Adrenal gland (tissue), 12 donors: ENCODE measurements around the gene JARID2. TPM values are rescaled to one million over a fixed set of nuclear protein-coding genes. Genes with fewer than 3 reads are reported as not detected.

Experiments
- DNase-seq, 7 donors: peaks; one replicate each; pipeline ENCODE4 v3.0.0-alpha.2; 2019 to 2020
- H3K27ac ChIP-seq, 5 donors: fragments of 200-600 bp; sonication (generic) in 4 of 5; 1 replicate in 3 of 5; 2 replicates in 2 of 5; pipeline versions ENCODE4 v1.5.1 to v1.8.0; 2016 to 2020; ENCODE audit warnings: mild to moderate bottlenecking in 1 of 5
- H3K27me3 ChIP-seq: fragments of 200-600 bp; 2 replicates; pipeline ENCODE4 v1.8.0; 2021
- H3K36me3 ChIP-seq, 2 donors: fragments of 200-600 bp; replicated peaks in 1 of 2; 1 replicate in 1 of 2; 2 replicates in 1 of 2; pipeline versions ENCODE4 v1.5.1 to v1.8.0; 2018 to 2022
- H3K4me1 ChIP-seq, 2 donors: fragments of 200-600 bp; replicated peaks in 1 of 2; 1 replicate in 1 of 2; 2 replicates in 1 of 2; pipeline versions ENCODE4 v1.5.1 to v1.8.0; 2018 to 2021
- H3K4me3 ChIP-seq, 4 donors: fragments of 200-600 bp; sonication (generic) in 3 of 4; one replicate each; pipeline ENCODE4 v1.5.1; 2016 to 2018
- H3K9me3 ChIP-seq, 3 donors: fragments of 200-600 bp; sonication (generic) in 1 of 3; replicated peaks in 1 of 3; 1 replicate in 2 of 3; 2 replicates in 1 of 3; pipeline versions ENCODE4 v1.5.1 to v1.8.0; 2016 to 2021
- CTCF ChIP-seq, 6 experiments: fragments of 450-650 bp in 4 of 6; fragments of 200-600 bp in 2 of 6; sonication (generic) in 1 of 6; IDR thresholded peaks; 1 replicate in 5 of 6; 2 replicates in 1 of 6; pipeline versions ENCODE4 v1.5.1 to v1.8.0; 2016 to 2021; ENCODE audit warnings: antibody characterized with exemption in 6 of 6, mild to moderate bottlenecking in 2 of 6, moderate library complexity in 1 of 6
- POLR2A ChIP-seq, 2 donors: fragments of 450-650 bp; IDR thresholded peaks; one replicate each; pipeline ENCODE4 v1.6.1; 2017; ENCODE audit warnings: antibody characterized with exemption in 2 of 2, mild to moderate bottlenecking in 2 of 2, moderate library complexity in 1 of 2
- WGBS, 4 donors: extraction: QIAGEN DNeasy Blood & Tissue Kit in 2 of 4; methylation state at CpG; one replicate each; pipeline versions ENCODE4 v1.1.5 to v1.1.7; 2013 to 2017; 5-methylcytosine and 5-hydroxymethylcytosine counted together
- intact Hi-C, 2 donors: fragments of 100-400 bp; cut with DNase I; formaldehyde crosslinking; loops; one replicate each; pipeline versions ENCODE4 v1.14.1 to v1.15.0; 2022 to 2023
- polyA plus RNA-seq, 3 donors: library from polyadenylated mRNA; stranded (reverse); fragments of 200-250 nt in 2 of 3; fragments of 350-450 nt in 1 of 3; fragmentation: Illumina TruSeq in 1 of 3; extraction: RNeasy Lipid Tissue Mini Kit (QIAGEN cat#74804) in 1 of 3; gene quantifications; one replicate each; pipeline ENCODE4 v1.2.3, GENCODE V29; 2013 to 2014
- total RNA-seq, 9 donors: library from RNA; depleted of rRNA in 4 of 9; stranded (reverse); fragments of >200 nt in 4 of 9; fragments of 120-200 nt in 1 of 9; fragmentation: NEBNext Ultra II Directional in 1 of 9; extraction: Animal tissue kit (Norgen Biotek cat#: 25700) in 1 of 9; gene quantifications; one replicate each; pipeline versions ENCODE4 v1.1.0 to v1.2.4, GENCODE V29; 2013 to 2023
- donor health status: healthy with polysubstance abuse.
- donor health status: Bipolar disorder and iron deficiency.
- donor health status: DM: yes; HTN: yes; CAD: no.
- donor health status: DM: no; HTN: no; CAD: no.
- donor health status: DM: no; HTN: no; CAD: no.
- donor health status: DM: yes; HTN: yes; CAD: no.

JARID2 gene
- total and polyA plus RNA-seq, 12 donors: 3.0 to 13.6 (median 8.2) TPM

GRCh38 chr6:15521582-15521981 is 275.7 kb downstream of the JARID2 start:
- TF ChIP-seq CTCF (IDR thresholded peaks at IDR 0.05): no peak
- TF ChIP-seq POLR2A (IDR thresholded peaks at IDR 0.05): no peak
- peaks cover 0 to 69% of the 10 kb centered on the region in 2 donors for H3K36me3 ChIP-seq
- no peak overlapping the region for H3K27ac ChIP-seq
- H3K9me3 ChIP-seq: no peaks in the 10 kb centered on the region
- no peaks in the 10 kb centered on the region for H3K27me3 ChIP-seq
- no peak overlapping the region for H3K4me3 ChIP-seq
- peak in 4 of 7 donors; percentile 2 to 50 (median 4) for DNase-seq
- intact Hi-C loops: loop anchor here in 1 of 2 donors (10.0 kb wide), 1 partner anchor 93 kb away; no protein-coding TSS in a partner anchor
- no peaks in the 10 kb centered on the region for H3K4me1 ChIP-seq
- 73 to 84% (median 78%) methylated on average over 6 of the region's 6 CpGs for WGBS, 4 donors

- peaks cover 0 to 65% of the 10 kb centered on the region in 2 donors for H3K36me3 ChIP-seq
- H3K4me1 ChIP-seq: no peaks in the 10 kb centered on the region
- 89 to 97% (median 92%) methylated on average over 6 to 9 of the region's 9 CpGs for WGBS, 4 donors
- H3K4me3 ChIP-seq: no peak overlapping the region
- no peak overlapping the region for H3K27ac ChIP-seq
- no peaks in the 10 kb centered on the region for H3K9me3 ChIP-seq
- no peak for TF ChIP-seq POLR2A (IDR thresholded peaks at IDR 0.05)
- no peak for TF ChIP-seq CTCF (IDR thresholded peaks at IDR 0.05)
- intact Hi-C loops: loop anchor here in 1 of 2 donors (10.0 kb wide), 1 partner anchor 93 kb away; no protein-coding TSS in a partner anchor
- H3K27me3 ChIP-seq: no peaks in the 10 kb centered on the region
- peak in 5 of 7 donors; percentile 4 to 45 (median 12) for DNase-seq
Observed at GRCh38 chr6:15522026-15522425, 276.2 kb downstream of the JARID2 start.

- H3K4me3 ChIP-seq: no peak overlapping the region
- no peaks in the 10 kb centered on the region for H3K9me3 ChIP-seq
- no peaks in the 10 kb centered on the region for H3K4me1 ChIP-seq
- no peaks in the 10 kb centered on the region for H3K27me3 ChIP-seq
- H3K27ac ChIP-seq: no peak overlapping the region
- DNase-seq: peak in 4 of 7 donors; percentile 11 to 50 (median 20)
- peaks cover 0 to 61% of the 10 kb centered on the region in 2 donors for H3K36me3 ChIP-seq
- TF ChIP-seq POLR2A (IDR thresholded peaks at IDR 0.05) (no peak), CTCF (IDR thresholded peaks at IDR 0.05) (no peak)
- intact Hi-C loops: loop anchor here in 1 of 2 donors (10.0 kb wide), 1 partner anchor 92 kb away; no protein-coding TSS in a partner anchor
- 65 to 87% (median 85%) methylated on average over 6 of the region's 6 CpGs for WGBS, 4 donors
Observed at GRCh38 chr6:15522427-15522826, 276.6 kb downstream of the JARID2 start.

- no peaks in the 10 kb centered on the region for H3K9me3 ChIP-seq
- intact Hi-C loops: loop anchor here in 1 of 2 donors (10.0 kb wide), 1 partner anchor 92 kb away; no protein-coding TSS in a partner anchor
- H3K4me3 ChIP-seq: no peak overlapping the region
- H3K27me3 ChIP-seq: no peaks in the 10 kb centered on the region
- H3K27ac ChIP-seq: no peak overlapping the region
- WGBS, 4 donors: 93 to 95% (median 94%) methylated on average over 16 of the region's 16 CpGs
- DNase-seq: peak in 4 of 7 donors; percentile 8 to 49 (median 13)
- H3K4me1 ChIP-seq: no peaks in the 10 kb centered on the region
- H3K36me3 ChIP-seq: peaks cover 0 to 55% of the 10 kb centered on the region in 2 donors
- TF ChIP-seq POLR2A (IDR thresholded peaks at IDR 0.05) (no peak), CTCF (IDR thresholded peaks at IDR 0.05) (no peak)
Observed at GRCh38 chr6:15522856-15523529, 277.1 kb downstream of the JARID2 start.
